IMR-90 (cell line): Measurements from ENCODE around the gene CDK6. TPM values are rescaled to one million over a fixed set of nuclear protein-coding genes. Genes with fewer than 3 reads are reported as not detected.

Experiments used
- ATAC-seq: fragments of 200-7000 bp; cut with Tn5 transposase; 2 replicates; pipeline ENCODE4 v1.9.1; 2020; ENCODE audit warnings: low read depth, mild to moderate bottlenecking, moderate library complexity
- BruUV-seq: library from RNA; stranded (reverse); fragments of 400-500 nt; replicated peaks from 2 replicates; lab custom pipeline; 2021; lab: Mats Ljungman, UMichigan
- CTCF ChIA-PET: fragments of 300-600 bp; formaldehyde crosslinking; extraction: SDS; loops from one replicate; lab custom pipeline; 2021; ENCODE audit warnings: antibody characterized with exemption; lab: Yijun Ruan, JAX
- POLR2A ChIA-PET: fragments of 300-600 bp; sonication (Branson Sonifier 250); formaldehyde crosslinking; loops from one replicate; lab custom pipeline; 2022; ENCODE audit warnings: antibody characterized with exemption; ENCODE audit not compliant: unreplicated experiment; lab: Charles Lee
- DNase-seq: peaks from one replicate; pipeline ENCODE4 v3.0.0; 2013
- H2AFZ ChIP-seq: replicated peaks from 2 replicates; pipeline ENCODE3; 2013; ENCODE audit warnings: low read length, mild to moderate bottlenecking; ENCODE audit not compliant: poor library complexity
- H2AK5ac ChIP-seq: 2 replicates; pipeline ENCODE4 v1.6.1; 2013; ENCODE audit warnings: low read depth, low read length, inconsistent platforms
- H2AK9ac ChIP-seq: replicated peaks from 2 replicates; pipeline ENCODE3; 2013; ENCODE audit warnings: mild to moderate bottlenecking, low read depth, low read length, moderate library complexity; ENCODE audit not compliant: poor library complexity
- H2BK120ac ChIP-seq: 2 replicates; pipeline ENCODE4 v1.6.1; 2013; ENCODE audit warnings: low read depth, low read length, inconsistent platforms
- H2BK15ac ChIP-seq: 3 replicates; pipeline ENCODE4 v1.6.1; 2013; ENCODE audit warnings: low read depth, low read length, inconsistent platforms
- H2BK20ac ChIP-seq: 2 replicates; pipeline ENCODE4 v1.6.1; 2013; ENCODE audit warnings: low read depth, mild to moderate bottlenecking, inconsistent platforms, low read length, moderate library complexity
- H2BK5ac ChIP-seq: 2 replicates; pipeline ENCODE4 v1.6.1; 2013; ENCODE audit warnings: mild to moderate bottlenecking, low read depth, low read length, inconsistent platforms; ENCODE audit not compliant: poor library complexity, severe bottlenecking
- H3K14ac ChIP-seq: replicated peaks from 2 replicates; pipeline ENCODE4 v1.6.1; 2013; ENCODE audit warnings: low read depth, low read length, inconsistent platforms
- H3K18ac ChIP-seq: 2 replicates; pipeline ENCODE4 v1.6.1; 2013; ENCODE audit warnings: low read depth, low read length, control low read depth
- H3K23ac ChIP-seq: 2 replicates; pipeline ENCODE4 v1.6.1; 2013; ENCODE audit warnings: low read depth, low read length, inconsistent platforms
- H3K27ac ChIP-seq: 2 replicates; pipeline ENCODE4 v1.5.1; 2013; ENCODE audit warnings: mild to moderate bottlenecking, control low read depth, low read length; ENCODE audit not compliant: insufficient read depth
- H3K27me3 ChIP-seq: 2 replicates; pipeline ENCODE4 v1.6.1; 2013; ENCODE audit warnings: low read length; ENCODE audit not compliant: control insufficient read depth, insufficient read depth
- H3K36me3 ChIP-seq: 2 replicates; pipeline ENCODE4 v1.6.1; 2013; ENCODE audit warnings: low read length, mixed read lengths; ENCODE audit not compliant: control insufficient read depth, insufficient read depth
- H3K4ac ChIP-seq: 2 replicates; pipeline ENCODE4 v1.6.1; 2013; ENCODE audit warnings: low read depth, low read length, inconsistent platforms
- H3K4me1 ChIP-seq: 2 replicates; pipeline ENCODE4 v1.6.1; 2013; ENCODE audit warnings: low read length, mixed read lengths; ENCODE audit not compliant: control insufficient read depth, insufficient read depth
- H3K4me2 ChIP-seq: 2 replicates; pipeline ENCODE4 v1.6.1; 2013; ENCODE audit warnings: low read depth, mild to moderate bottlenecking, control low read depth, low read length, moderate library complexity
- H3K4me3 ChIP-seq: 2 replicates; pipeline ENCODE4 v1.5.1; 2013; ENCODE audit warnings: low read depth, mild to moderate bottlenecking, control low read depth, low read length, moderate library complexity; ENCODE audit not compliant: insufficient read depth
- H3K56ac ChIP-seq: 2 replicates; pipeline ENCODE4 v1.6.1; 2013; ENCODE audit warnings: low read length, inconsistent platforms; ENCODE audit not compliant: insufficient read depth; ENCODE audit errors: extremely low read depth
- H3K79me1 ChIP-seq, 2 experiments: 2 replicates each; pipeline ENCODE4 v1.6.1; 2013; ENCODE audit warnings: low read length in 2 of 2, inconsistent platforms in 1 of 2, low read depth in 1 of 2
- H3K9ac ChIP-seq: 2 replicates; pipeline ENCODE4 v1.6.1; 2013; ENCODE audit warnings: low read depth, low read length, control low read depth
- H3K9me1 ChIP-seq: 2 replicates; pipeline ENCODE4 v1.6.1; 2013; ENCODE audit warnings: low read length, inconsistent platforms; ENCODE audit not compliant: insufficient read depth
- H3K9me3 ChIP-seq: 2 replicates; pipeline ENCODE4 v1.6.1; 2013; ENCODE audit warnings: low read length; ENCODE audit not compliant: control insufficient read depth, insufficient read depth
- H4K20me1 ChIP-seq: 2 replicates; pipeline ENCODE4 v1.6.1; 2013; ENCODE audit warnings: low read length, inconsistent platforms; ENCODE audit not compliant: insufficient read depth
- H4K5ac ChIP-seq: 2 replicates; pipeline ENCODE4 v1.6.1; 2013; ENCODE audit warnings: mild to moderate bottlenecking, low read depth, low read length, control low read depth
- H4K8ac ChIP-seq, 2 experiments: 2 replicates each; pipeline ENCODE4 v1.6.1; 2013; ENCODE audit warnings: low read depth in 2 of 2, low read length in 2 of 2, control low read depth in 1 of 2, inconsistent platforms in 1 of 2
- H4K91ac ChIP-seq: 2 replicates; pipeline ENCODE4 v1.6.1; 2013; ENCODE audit warnings: low read depth, low read length, inconsistent platforms; ENCODE audit not compliant: insufficient read depth
- WGBS, 2 experiments: methylation state at CpG; one replicate each; pipeline versions ENCODE4 v1.1.5 to v1.1.7; 2013; ENCODE audit warnings: missing lambda C conversion rate in 2 of 2; ENCODE audit not compliant: insufficient read length in 1 of 2; ENCODE audit errors: extremely low coverage in 2 of 2; 5-methylcytosine and 5-hydroxymethylcytosine counted together
- dilution Hi-C: fragments of 300-500 bp; cut with HindIII; formaldehyde crosslinking; loops from one replicate; pipeline ENCODE4 v1.14.3; 2018; ENCODE audit warnings: low sequenced_read_pairs; ENCODE audit not compliant: unreplicated experiment
- in situ Hi-C: fragments of 300-500 bp; cut with MboI; formaldehyde crosslinking; loops from 3 replicates; pipeline ENCODE4 v1.14.3; 2019; ENCODE audit warnings: low sequenced_read_pairs, inconsistent platforms, mixed read lengths
- intact Hi-C: fragments of 100-400 bp; cut with micrococcal nuclease; formaldehyde crosslinking; loops from 2 replicates; pipeline ENCODE4 v1.10.0; 2022
- polyA plus RNA-seq, 3 experiments: library from polyadenylated mRNA; depleted of rRNA; stranded (reverse); fragments of >200 nt; gene quantifications; 2 replicates each; pipeline ENCODE4 v1.2.3, GENCODE V29; 2012; ENCODE audit warnings: low replicate concordance in 1 of 3
- total RNA-seq: library from RNA; depleted of rRNA; stranded (reverse); fragments of >200 nt; gene quantifications from 2 replicates; pipeline ENCODE4 v1.2.3, GENCODE V29; 2012
- TF ChIP-seq, protein P1 (sequence below): fragments of 150-350 bp; IDR thresholded peaks from 2 replicates; pipeline ENCODE4 v1.6.1; 2016; ENCODE audit warnings: low read depth, mild to moderate bottlenecking, low read length, moderate library complexity, borderline replicate concordance

Gene CDK6
- total and polyA plus RNA-seq, 2 of the 4 experiments (the other 2 are of a cell fraction): 21.5 to 195 TPM

- Histone ChIP-seq H2BK15ac (no peak overlapping the region), H2BK20ac (no peak overlapping the region), H2AK5ac (no peak overlapping the region), H3K9ac (no peak overlapping the region), H4K8ac (no peak overlapping the region), H3K4ac (no peak overlapping the region), H3K9me3 (no peaks in the 10 kb centered on the region), H3K56ac (no peak overlapping the region), H4K5ac (no peak overlapping the region), H4K91ac (no peak overlapping the region), H3K4me3 (no peak overlapping the region), H3K36me3 (peaks cover 27% of the 10 kb centered on the region), H2AFZ (no peak overlapping the region), H2BK120ac (no peak overlapping the region), H3K79me1 (peaks cover 17 to 61% of the 10 kb centered on the region in 2 experiments), H3K4me2 (no peak overlapping the region), H3K4me1 (peaks cover 14% of the 10 kb centered on the region), H3K23ac (no peak overlapping the region), H4K20me1 (peaks cover 7% of the 10 kb centered on the region; the same call in 1 of the 2 replicates), H3K18ac (no peak overlapping the region), H2BK5ac (no peak overlapping the region), H2AK9ac (no peak overlapping the region), H3K14ac (no peak overlapping the region), H3K27ac (no peak overlapping the region), H3K9me1 (0 out of 2 replicates have a peak, but pooled peaks cover 11% of the 10 kb centered on the region), H3K27me3 (no peaks in the 10 kb centered on the region)
- TF ChIP-seq, protein P1, sequence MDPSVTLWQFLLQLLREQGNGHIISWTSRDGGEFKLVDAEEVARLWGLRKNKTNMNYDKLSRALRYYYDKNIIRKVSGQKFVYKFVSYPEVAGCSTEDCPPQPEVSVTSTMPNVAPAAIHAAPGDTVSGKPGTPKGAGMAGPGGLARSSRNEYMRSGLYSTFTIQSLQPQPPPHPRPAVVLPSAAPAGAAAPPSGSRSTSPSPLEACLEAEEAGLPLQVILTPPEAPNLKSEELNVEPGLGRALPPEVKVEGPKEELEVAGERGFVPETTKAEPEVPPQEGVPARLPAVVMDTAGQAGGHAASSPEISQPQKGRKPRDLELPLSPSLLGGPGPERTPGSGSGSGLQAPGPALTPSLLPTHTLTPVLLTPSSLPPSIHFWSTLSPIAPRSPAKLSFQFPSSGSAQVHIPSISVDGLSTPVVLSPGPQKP: no peak
- no peak for ATAC-seq
- dilution Hi-C loops (no loop called here), in situ Hi-C loops (no loop called here), intact Hi-C loops (no loop called here)
- no peak for DNase-seq
- WGBS, 2 experiments: no CpG with 5 or more reads among the region's 1 CpG
- CTCF ChIA-PET: no interaction called here
- no TSS peak for BruUV-seq
- POLR2A ChIA-PET: no interaction called here
Measured at GRCh38 chr7:92615861-92616260, 220.5 kb downstream of the CDK6 start.
